ENCODE measurements around the gene CCT5.

CCT5 gene

DNA sequence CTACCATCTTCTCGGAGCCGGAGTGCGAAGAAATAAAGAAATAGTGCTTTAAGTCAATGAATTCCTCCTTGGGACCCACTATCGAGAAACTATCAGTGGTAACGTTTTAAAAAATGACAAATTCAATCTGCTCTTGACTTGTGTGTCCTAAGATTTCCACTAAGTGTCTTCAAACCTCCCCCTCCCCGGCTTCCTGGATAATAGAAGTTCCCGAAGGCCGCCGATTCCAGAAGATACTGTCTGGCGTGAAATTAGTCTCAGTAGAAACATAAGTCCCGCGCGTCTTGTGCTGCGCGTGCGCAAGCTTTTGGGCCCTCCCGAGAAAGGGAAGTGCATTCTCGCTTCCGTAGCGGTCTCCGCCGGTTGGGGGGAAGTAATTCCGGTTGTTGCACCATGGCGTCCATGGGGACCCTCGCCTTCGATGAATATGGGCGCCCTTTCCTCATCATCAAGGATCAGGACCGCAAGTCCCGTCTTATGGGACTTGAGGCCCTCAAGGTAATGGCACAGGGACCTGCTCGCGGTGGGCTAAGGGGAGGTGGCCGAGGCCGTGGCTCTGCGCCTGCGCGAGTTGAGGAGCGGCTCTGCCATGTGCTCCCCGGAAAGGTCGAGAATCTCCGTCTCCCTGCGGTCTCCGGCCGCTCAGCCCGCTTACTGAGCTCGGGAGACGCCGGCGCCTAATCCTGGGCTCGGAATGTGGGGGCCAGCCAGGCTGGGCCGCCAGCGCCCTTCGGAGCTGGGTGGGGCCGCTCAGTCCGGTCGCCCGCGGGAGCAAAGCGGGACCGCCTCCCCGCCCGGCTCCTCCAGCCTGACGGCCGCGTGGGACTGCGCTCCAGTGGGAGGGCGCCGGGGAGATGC is at the start of gene CCT5:
TSS of gene CCT5 (plus strand) at position 333 of the 858 bp plus-strand sequence. CDS start at position 394, 61 bp downstream.
- DNase-seq, result peak; percentile 94

DNA sequence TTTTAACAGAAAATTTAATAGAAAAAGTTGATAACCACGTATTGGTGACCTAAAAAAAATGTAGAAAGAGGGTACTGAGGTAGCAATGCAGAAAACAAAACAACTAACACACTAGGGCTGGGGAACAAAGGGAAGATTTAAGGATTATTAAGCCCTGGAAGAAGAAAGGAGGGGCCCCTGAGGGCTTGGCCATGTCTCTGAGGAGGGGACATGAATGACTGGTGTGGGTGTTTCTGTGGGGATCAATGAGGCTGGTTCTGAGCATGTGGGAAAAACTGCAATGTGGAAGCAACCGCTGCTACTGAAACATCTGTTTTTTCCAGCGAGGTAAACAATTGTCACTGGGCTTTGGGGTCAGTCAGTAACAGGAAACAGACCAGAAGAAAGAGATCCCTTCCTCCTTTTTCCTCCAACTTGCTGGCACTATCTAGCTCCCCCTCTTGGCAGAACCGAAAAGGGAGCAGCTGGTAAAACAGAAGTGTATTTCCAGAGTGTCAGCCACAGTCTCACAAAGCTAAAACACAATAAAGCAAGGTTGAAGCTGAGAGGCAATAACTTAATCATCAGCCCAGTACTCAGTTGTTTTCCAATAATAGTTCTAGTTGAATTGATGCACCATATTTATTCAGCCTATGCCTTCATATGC is 48.7 kb upstream of the CCT5 start:
- DNase-seq, result no peak

DNA sequence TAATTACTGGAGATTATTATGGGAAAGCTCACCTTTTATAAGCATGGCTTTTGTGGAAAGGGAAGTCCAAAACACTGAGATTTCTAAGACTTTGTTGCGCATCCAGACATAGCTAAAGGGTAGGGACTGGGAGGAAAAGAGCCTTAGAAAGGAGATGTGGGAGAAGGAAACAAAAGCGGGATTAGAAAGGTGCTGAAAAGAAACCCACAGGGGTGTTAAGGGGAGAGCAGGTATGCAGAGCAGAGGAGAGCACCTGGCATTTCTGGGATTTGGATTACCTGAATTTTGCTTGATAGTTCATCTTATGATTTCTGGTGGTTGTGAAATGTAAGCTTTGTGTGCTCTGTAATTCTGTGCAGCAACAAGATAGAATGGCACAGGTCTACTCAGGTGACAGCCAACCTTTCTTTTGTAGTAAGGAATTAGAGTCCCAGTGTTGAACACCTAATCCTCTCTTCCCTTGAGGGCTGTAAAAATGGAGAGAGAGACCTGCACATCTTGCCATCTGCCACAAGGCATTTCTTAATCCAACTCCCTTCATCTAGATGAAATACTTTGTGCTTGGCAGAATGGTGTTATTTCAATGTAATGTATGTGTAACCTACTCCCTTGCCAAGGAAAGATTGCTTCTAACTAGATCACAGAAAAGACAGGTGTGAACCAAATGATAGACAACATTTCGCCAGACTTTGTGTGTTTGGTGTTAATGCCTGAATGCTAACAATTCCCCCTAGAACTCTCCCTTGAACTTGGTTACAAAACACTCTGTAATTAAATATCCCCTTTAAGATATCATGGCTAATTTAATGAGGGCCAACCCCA is 47.8 kb upstream of the CCT5 start:
- no peak for DNase-seq

DNA sequence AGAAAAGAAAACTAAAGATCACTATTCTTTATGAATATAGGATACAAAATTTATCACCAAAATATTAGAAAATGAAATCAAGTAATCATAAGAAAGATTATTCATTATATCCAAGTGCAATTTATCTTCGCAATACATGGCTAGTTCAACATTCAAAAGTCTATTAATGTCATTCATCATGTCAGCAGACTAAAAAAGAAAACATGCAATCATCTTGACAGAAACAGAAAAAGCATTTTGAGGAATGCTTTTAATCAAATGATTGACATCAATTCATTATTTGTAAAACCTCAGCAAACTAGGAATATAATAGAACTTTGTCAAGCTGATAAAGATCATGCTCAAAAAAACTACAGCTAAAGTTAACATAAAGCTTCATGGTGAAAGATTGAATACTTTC is 41.1 kb upstream of the CCT5 start:
- no peak for DNase-seq

DNA sequence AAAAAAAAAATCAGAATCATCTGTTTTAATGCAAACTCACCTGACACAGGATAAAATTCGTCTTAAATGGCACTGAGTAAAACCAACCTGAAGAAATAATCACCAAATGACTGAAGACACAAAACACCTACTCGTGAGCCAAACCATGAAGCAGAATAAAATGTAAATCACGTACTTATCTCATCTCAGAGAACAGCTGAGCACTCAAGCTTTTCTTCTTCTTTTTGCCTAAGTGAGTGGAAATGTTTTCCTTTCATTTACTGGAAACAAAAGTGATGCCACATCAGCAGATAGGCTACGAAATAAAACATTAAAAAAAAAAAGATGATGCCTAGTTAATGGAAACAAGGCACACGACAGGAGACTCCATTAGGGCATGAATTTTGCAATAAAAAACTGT is 36.8 kb upstream of the CCT5 start:
- peak; percentile 79 for DNase-seq

DNA sequence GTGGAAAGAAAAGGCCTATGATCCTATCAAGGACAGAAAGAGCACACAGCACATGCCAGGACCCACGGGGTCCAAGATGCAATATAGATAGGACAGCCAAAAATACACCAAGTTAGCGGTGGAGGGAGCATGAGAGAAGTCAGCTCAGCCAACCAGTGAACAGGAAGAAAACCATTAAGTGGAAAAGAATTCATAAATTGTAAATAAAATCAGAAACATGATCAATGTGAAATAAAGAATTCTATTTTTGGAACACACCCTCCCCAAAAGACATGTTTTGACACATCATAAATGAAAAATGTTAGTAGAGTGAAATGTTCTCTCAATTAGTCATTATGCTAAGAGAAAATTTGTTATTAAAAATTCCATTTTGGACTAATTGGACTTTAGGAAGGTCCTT is 36.0 kb upstream of the CCT5 start:
- no peak for DNase-seq

DNA sequence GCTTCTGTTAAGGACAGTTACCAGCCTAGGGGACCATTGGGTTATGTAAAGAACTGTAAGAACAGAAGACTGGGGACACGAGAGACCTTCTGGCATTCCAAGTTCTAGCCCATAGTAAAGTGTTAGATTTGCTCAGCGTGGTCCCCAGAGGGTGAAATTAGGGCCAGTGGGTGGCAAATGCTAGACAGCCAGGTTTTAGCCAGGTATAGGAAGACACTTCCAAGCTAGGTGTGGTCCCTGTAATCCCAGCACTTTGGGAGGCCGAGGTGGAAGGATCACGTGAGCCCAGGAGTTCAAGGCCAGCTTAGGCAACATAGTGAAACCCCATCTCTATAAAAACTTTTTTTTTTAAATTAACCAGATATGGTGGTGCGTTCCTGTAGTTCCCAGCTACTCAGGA is 34.7 kb upstream of the CCT5 start:
- DNase-seq, result no peak

DNA sequence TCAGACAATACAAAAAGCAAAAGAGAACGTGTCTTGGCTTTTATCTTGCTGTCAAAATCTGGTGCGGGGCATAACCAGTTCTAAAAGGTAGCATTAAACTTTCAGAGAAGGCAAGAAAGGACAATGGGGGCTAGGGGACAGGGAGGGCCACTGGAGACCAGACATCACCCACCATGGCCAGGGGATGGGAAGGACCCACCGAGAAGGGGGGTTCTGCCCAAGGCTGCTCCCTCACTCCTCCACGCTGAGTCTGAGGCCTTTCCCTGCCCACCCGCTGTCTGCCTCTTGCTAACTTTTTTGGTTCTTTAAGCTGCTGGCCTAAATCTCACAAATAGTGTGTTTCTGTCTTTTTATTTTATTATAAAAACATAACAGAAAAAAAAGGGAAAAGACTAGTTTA is 34.0 kb upstream of the CCT5 start:
- no peak for DNase-seq

DNA sequence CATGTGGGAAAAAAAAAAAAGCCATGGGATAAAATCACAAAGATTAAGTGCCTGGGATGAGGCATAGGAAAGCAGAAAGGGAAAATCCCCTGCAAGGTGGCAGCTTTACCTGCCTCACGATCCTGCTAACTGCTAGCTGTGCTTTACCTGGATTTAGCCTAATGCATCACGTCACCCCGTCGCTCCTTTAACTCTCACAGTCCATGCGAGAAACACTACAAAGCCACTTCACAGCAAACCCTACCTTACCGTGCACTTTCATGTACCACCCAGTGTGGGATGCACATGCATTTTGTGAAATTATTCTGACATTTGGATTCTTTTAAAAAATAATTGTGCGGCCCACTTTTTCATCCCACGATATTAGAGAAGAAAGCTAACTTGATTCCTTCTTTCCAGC is 31.4 kb upstream of the CCT5 start:
- no peak for DNase-seq

DNA sequence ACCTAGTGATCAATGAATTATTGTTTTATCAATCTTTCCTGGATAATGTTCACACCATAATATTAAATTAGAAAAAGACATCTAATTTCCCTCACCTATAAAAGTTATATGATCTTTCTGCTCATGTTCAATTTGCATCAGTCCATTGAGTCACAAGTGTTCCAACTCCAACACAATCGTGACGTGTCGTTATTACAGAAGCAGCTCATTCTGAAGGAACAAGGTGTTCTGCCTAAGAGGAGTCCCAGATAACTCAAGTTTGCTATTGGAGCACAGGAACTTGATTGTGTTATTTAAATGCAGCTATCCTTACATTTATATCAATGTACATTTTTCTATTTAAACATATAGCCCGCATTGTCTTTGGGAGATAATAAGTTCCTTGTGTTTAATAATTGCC is 31.0 kb upstream of the CCT5 start:
- no peak for DNase-seq

DNA sequence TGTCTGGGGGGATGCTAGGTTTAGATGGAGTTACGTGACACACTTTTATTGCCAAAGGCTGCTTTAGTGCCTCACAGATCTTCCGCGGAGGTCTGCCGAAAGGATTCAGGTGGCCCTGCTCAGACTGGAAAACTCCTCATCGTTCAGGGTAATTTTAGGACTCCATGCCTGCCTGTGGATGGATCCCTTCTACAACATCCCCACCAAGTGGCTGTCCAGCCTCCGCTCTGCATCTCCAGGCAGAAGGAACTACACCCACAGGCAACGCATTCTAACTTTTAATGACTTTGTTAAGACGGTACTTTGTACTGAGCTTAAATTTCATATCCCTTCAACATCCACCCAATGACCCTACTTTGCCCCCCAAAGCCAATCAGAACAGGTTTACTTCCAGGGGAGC is 29.8 kb upstream of the CCT5 start:
- DNase-seq, result no peak

DNA sequence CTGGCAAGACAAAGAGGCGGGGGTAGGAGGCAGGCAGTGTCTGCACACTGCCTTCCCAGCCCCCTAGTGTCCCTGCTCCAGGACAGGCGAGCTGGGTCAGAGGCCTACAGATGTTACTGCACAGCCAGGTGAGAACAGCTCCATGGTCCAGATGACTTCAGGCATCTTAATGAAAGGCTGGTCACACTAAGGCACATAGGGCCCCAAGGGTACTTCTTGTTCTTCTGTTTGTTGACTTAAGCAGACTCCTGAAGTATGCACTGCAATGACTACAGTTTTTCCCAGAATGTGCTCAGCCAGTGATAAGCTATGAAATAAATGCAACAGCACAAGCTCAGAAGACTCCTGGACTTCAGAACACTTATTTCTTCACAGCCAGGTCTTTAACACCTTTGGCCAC is 27.8 kb upstream of the CCT5 start:
- DNase-seq, result peak; percentile 30

DNA sequence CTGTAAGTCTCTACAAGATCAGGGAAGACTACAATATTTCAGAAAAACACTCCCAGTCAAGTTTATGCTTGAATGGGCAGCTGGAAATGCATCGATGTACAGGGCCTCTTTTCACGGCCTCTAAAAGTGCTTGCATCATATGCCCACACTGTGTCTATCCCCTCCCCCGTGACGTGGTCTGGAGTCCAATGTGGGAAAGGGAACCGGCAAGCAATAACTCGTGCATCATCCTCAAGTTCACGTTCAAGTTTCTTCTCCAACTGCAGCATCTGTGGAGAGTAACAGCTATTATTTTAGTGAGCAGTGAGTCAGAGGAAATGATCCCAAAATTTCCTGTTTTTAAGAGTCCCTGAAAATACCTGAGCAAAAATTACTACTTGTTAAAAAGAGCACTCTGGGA is 22.7 kb upstream of the CCT5 start:
- no peak for DNase-seq

DNA sequence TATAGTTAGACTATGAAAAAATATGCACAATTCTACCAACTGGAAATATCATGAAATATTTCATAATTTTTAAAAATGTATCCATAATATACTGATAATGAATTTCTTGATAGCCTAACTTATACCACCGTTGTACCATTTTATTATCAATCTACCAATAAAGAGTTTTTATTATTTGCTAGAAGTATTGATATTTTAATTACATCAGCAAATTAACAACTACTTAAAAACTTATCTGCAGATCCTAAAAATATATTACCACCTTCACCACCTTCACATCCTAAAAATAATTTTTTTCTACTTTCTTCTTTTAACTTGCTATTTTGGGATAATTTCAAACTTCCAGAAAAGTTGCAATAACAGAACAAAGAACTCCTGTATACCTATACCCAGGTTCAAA is 21.8 kb upstream of the CCT5 start:
- no peak for DNase-seq

DNA sequence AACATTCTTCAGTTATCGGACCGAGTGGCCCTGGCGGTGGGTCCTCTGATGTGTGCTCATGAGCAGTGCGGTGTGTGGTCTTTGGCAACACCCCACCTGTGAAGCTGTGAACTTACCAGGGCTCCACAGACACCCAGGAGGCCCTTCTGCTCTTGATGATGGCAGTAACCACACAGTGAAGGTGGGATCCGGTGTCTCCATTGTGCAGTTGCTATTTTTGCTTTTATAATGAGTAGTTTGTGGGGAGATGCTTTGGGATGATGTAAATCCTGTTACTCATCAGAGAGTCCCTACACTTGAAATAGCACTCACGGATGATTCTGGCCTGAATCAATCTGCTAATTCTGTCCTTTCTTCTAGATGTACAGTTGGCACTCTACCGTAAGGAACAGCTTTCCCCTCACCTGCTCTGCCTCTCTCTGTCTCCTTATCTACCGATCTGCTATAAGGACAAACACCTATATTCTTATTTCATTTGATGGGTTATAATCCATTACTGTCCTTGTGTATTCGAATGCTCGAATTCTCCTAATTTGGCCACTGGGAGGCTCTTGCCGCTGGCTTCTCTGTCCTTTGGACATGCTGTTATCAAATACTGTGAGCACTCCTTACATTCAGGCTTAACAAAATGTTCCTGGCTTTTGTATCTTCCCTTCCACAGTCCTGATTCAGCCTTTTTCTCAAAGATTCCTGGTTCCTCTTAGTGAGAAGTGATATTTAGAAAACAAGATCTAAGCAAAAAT is 20.6 kb upstream of the CCT5 start:
- DNase-seq, result no peak

DNA sequence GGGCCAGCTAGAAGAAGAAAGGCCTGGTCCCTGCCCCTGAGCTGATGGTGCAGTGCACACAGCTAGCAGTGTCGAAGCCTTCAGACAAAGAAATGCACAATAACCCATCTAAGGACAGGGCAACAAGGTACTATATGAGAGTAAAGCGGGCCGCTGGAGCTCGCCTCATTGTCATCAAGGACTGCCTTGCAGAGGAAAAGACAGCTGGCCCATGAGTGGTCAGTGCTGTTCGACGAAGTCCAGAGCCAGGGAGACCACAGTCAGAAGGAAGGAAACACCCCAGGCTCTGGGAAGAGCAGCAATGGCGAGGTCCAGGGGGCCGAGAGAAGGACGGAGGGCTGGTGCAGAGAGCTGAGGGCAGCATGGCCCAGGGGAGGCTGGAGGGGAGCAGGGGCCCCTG is 17.7 kb upstream of the CCT5 start:
- no peak for DNase-seq

DNA sequence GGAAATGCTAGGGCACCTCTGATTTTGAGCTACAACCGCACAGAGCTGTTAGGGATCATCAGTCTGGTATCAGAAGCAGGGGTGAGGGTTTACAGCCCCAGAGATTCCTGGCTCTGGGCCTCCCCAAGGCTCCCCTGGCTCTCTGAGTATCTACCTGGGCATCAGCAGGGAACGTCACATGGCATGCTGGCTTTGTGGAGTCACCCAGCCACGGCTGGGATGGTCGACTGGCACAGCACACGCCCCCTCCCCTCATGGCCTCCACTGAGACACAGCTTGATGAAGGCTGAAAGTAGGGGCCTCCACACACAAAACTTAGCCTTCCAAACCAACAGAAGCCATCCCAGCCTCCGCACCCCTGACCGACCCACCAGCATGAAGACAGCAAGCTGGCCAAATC is 17.1 kb upstream of the CCT5 start:
- DNase-seq, result no peak

DNA sequence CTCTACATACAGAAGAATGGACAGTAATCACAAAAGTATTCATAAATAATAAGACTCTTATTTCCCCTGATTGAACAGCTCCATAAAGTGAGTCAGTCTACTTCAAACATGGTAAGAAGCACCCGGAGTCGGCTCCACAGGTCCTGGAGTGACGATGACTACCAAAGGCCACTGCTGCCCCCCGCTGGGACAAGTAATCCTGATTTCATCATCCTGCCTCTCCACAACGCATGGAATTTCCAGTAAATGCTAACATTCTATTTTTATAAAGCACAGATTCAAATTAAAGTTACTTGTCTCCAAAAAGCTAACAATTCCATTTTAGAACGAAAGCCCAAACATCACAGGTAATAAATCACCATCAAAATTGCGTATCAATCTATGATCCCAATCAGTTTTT is 16.6 kb upstream of the CCT5 start:
- peak; percentile 34 for DNase-seq

DNA sequence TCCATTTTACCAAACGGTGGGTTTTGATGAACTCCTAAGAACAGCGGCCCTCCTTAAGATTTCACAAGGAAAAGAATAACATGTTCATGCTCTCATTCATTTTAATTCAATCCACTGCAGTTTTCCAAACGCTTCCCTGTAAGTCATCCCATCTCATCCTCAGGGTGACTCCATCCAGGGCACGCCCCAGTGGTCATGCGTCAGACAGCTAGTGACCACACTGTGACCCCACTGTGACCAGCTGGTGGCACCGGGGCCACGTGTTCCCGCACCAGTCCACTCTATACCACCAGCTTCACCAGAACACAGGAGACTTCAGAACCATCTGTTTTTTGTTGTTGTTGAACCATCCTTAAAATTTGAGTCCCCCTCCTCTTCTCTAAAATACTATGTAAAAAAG is 14.7 kb upstream of the CCT5 start:
- no peak for DNase-seq

DNA sequence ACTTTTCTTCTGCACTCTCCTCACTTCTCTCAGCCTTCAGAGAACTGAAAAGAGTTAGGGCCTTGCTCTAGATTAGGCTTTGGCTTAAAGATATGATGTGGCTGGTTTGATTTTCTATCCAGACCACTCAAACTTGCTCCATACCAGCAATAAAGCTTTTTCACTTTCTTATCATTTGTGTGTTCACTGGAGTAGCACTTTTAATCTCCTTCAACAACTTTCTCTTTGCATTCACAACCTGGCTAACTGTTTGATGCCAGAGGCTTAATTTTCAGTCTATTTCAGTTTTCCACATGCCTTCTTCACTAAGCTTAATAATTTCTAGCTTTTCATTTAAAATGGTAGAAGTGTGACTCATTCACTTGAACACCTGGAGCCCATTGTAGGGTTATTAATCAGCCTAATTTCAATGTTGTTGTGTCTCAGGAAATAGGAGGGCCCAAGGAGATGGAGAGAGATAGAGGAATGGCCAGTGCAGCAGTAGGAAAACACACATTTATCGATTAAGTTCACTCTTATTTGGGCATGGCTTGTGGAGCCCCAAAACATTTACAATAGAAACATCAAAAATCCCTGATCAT is 6.3 kb upstream of the CCT5 start:
- DNase-seq, result no peak

DNA sequence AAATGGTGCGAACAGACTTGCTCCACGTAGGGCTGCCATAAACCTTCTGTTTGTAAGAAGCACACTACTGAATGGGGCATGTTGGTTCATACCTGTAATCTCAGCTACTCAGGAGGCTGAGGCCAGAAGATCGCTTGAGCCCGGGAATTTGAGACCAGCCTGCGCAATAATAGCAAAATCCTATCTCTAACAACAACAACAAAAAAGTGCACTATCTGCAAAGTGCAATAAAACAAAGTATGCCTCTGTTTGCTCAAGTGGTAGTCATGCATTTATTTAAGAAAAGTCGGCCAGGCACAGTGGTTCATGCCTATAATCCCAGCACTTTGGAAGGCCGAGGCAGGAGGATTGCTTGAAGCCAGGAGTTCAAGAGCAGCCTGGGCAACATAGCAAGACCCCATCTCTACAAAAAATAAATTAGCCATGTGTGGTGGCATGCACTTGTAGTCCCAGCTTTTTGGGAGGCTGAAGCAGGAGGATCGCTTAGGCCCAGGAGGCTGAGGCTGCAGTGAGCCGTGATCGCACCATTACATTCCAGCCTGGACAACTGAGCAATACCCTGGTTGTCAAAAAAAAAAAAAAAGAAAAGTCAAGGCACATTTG is 5.6 kb upstream of the CCT5 start:
- DNase-seq, result no peak

DNA sequence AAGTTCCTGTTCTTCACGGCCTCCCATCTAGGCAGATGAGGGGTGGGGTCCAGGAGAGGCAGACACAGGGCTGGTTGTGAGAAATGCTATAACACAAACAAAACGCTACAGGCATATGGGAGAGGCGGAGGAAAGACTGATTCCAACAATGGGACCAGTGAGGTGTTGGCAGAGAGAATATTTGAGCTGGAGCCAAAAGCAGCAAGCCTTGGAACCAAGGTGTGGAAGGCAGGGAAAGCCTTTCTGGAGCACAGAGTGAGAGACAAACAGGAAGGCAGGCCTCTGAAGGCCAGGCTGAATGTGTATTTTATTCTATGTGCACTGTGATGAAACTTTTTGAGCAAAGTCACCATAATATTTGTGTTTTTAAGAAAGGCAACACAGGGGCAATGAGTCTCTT is 3.3 kb upstream of the CCT5 start:
- no peak for DNase-seq

All from DMS79 treated with DMSO at 0.1 percent for 48 hours (cell line).